Stimulated activated CD4-positive, alpha-beta T cell treated with anti-CD3 and anti-CD28 coated beads, TNF-alpha, amount 100 ng/mL, for 1 hour (primary cell): ENCODE results near the gene MARCO.
"Not testable (repeated sequence)": the region's sequence is repeated elsewhere in the genome, so short reads cannot be mapped to it uniquely, and the experiment has no call there.

Experiments used
- DNase-seq, 3 donors: peaks; one replicate each; pipeline ENCODE4 v3.0.0-alpha.2; 2020; ENCODE audit warnings: low read depth in 3 of 3, low spot score in 1 of 3

MARCO gene

GRCh38 chr2:119029297-119029696 is 87.3 kb downstream of the MARCO start:
- DNase-seq = no peak

DNA sequence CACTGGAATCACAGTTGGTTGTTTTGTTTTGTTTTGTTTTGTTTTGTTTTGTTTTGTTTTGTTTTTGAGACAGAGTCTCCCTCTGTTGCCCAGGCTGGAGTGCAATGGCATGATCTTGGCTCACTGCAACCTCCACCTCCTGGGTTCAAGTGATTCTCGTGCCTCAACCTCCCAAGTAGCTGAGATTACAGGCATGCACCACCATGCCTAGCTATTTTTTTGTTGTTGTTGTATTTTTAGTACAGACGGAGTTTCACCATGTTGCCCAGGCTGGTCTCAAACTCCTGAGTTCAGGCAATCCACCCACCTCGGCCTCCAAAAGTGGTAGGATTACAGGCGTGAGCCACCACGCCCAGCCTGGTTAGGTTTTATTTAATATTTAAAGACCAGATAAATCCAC is 95.9 kb downstream of the MARCO start:
- DNase-seq = not testable (repeated sequence)

- DNase-seq = no peak
Observed at GRCh38 chr2:119040730-119041129, 98.7 kb downstream of the MARCO start.
